ENCODE data around the gene FASTK. TPM values are rescaled to one million over a fixed set of nuclear protein-coding genes. Genes with fewer than 3 reads are reported as not detected.
A peak's percentile ranks its signal among the peaks of the same experiment; 100 is the strongest.

FASTK gene
- total and polyA plus RNA-seq, 2 donors (not counting 3 experiments of a cell fraction or from before 2014, with no cell fraction given) = 73.3 to 113 TPM

DNA sequence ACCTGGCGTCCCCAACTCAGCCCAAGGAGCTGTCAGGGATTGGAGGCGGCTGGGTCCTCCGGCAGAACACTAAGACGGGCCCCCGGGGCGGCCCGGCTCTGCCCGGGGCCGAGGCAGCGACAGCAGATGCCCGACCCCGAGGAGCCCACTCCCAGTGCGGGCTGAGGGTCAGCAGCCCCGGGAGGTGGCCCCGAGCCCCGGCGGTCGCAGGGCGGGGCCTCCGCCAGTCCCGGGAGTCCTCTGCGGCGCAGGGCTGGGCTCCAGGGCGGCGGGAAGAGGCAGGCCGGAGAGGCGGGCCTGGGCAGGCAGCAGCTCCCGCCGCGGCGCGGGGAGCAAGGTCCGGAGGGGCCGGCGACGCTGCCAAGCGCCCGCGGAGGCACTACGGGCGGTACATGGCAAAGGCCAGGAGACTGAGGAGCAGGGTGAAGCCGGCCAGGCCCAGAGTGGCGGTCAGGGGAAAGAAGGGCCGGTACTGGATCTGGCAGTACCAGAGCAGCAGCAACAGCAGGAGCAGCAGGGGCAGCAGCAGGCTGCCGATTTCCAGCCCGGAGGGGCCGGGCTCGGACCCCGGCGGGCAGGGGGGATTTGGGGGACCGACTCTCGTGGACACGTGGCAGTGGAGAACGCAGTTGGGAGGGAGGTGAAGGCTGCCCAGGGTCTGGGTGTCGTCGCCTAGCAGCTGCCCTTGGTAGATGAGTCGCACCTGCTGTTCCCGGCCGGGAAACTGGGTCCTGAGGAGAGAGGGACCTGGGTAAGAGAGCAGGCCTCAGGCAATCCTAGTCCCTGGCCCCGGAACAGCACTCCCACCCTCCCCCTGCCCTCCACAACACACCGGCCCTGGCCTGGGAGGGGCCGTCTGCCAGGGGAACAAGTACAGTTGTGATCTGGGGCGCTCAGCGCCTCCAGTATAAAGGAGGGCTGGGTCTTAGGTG lies 827 bp upstream of the FASTK start:
- Histone ChIP-seq H3K9me3 (replicated peaks; ENCODE audit: control insufficient read depth, insufficient read depth, low read length) (no peaks in the 10 kb centered on the region), H3K4me1 (ENCODE audit: control insufficient read depth, extremely low read depth, insufficient read depth, low read length) (peaks cover 42% of the 10 kb centered on the region), H3K9ac (replicated peaks; ENCODE audit: extremely low read depth, insufficient read depth, low read length) (peak overlapping the region; percentile 88), H3K79me2 (ENCODE audit: control insufficient read depth, insufficient read depth, low read length) (peaks cover 28% of the 10 kb centered on the region), H3K27me3 (ENCODE audit: control insufficient read depth in 2 of 2, insufficient read depth in 2 of 2, low read length in 2 of 2) (no peaks in the 10 kb centered on the region), H3K4me2 (ENCODE audit: insufficient read depth, low read length) (peak overlapping the region; percentile 71), H3K4me3 (replicated peaks in 1 of 3; ENCODE audit: insufficient read depth in 1 of 3, low read depth in 1 of 3, low read length in 3 of 3) (peak overlapping the region in 2 of 3 experiments; percentile 17 to 18), H3K27ac (ENCODE audit: insufficient read depth, low read depth, low read length) (peak overlapping the region; percentile 53), H2AFZ (ENCODE audit: low read depth, low read length) (no peak overlapping the region), H3K9me1 (replicated peaks; ENCODE audit: control insufficient read depth, extremely low read depth, insufficient read depth, low read length) (no peaks in the 10 kb centered on the region), H3K36me3 (ENCODE audit: control insufficient read depth in 2 of 2, extremely low read depth in 1 of 2, insufficient read depth in 2 of 2, low read length in 2 of 2) (no peaks in the 10 kb centered on the region), H4K20me1 (replicated peaks; ENCODE audit: control insufficient read depth, extremely low read depth, insufficient read depth, low read length) (no peaks in the 10 kb centered on the region)
- CTCF ChIA-PET = interaction anchor here (0.9 to 1.4 kb wide), 8 partner anchors 10 to 551 kb away, joined by 3 to 6 read pairs (median 4); no protein-coding TSS in a partner anchor
- no peak for FAIRE-seq
- DNase-seq (ENCODE audit: low read depth, low spot score) = no peak
- POLR2A ChIA-PET = interaction anchor here (1.0 kb wide), 1 partner anchor 14 kb away, joined by 7 read pairs; no protein-coding TSS in a partner anchor
- BruUV-seq (replicated peaks) = no TSS peak
- intact Hi-C loops (cut with micrococcal nuclease) (no loop called here), dilution Hi-C loops (cut with MboI; ENCODE audit: extremely low pct_ligation_motif_present, low sequenced_read_pairs) (no loop called here)
- TF ChIP-seq POLR2A (IDR thresholded peaks at IDR 0.05; ENCODE audit: low read depth, low read length) (no peak), MYC (IDR thresholded peaks at IDR 0.05; ENCODE audit: low read depth, low read length) (no peak), JUN (IDR thresholded peaks at IDR 0.05; ENCODE audit: borderline replicate concordance, insufficient read depth, insufficient read length, low read depth) (no peak), POLR2AphosphoS5 (IDR thresholded peaks at IDR 0.05; ENCODE audit: insufficient read depth, low read depth, low read length) (no peak), EZH2 (IDR thresholded peaks at IDR 0.05; ENCODE audit: borderline replicate concordance, low read depth, low read length, severe bottlenecking) (no peak), GATA2 (IDR thresholded peaks at IDR 0.05; ENCODE audit: insufficient read depth, insufficient read length, low read depth, low read length) (no peak), FOS (IDR thresholded peaks at IDR 0.05; ENCODE audit: borderline replicate concordance, insufficient read depth, low read length) (no peak)
- TF ChIP-seq, protein P1, sequence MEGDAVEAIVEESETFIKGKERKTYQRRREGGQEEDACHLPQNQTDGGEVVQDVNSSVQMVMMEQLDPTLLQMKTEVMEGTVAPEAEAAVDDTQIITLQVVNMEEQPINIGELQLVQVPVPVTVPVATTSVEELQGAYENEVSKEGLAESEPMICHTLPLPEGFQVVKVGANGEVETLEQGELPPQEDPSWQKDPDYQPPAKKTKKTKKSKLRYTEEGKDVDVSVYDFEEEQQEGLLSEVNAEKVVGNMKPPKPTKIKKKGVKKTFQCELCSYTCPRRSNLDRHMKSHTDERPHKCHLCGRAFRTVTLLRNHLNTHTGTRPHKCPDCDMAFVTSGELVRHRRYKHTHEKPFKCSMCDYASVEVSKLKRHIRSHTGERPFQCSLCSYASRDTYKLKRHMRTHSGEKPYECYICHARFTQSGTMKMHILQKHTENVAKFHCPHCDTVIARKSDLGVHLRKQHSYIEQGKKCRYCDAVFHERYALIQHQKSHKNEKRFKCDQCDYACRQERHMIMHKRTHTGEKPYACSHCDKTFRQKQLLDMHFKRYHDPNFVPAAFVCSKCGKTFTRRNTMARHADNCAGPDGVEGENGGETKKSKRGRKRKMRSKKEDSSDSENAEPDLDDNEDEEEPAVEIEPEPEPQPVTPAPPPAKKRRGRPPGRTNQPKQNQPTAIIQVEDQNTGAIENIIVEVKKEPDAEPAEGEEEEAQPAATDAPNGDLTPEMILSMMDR (IDR thresholded peaks at IDR 0.05; ENCODE audit: extremely low read depth in 1 of 2, insufficient read depth in 1 of 2, low read depth in 1 of 2, low read length in 2 of 2) = no peak
- TF ChIP-seq, protein P2, sequence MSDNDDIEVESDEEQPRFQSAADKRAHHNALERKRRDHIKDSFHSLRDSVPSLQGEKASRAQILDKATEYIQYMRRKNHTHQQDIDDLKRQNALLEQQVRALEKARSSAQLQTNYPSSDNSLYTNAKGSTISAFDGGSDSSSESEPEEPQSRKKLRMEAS (IDR thresholded peaks at IDR 0.05; ENCODE audit: insufficient read depth, insufficient read length) = no peak
